Fibroblast of lung (primary cell): Measurements from ENCODE around the gene RNF217.

Source experiments
- EZH2 ChIP-seq: IDR thresholded peaks from 2 replicates; pipeline ENCODE4 v1.5.1; 2012; ENCODE audit warnings: low read length, control low read depth, mild to moderate bottlenecking; ENCODE audit errors: missing control alignments
- TF ChIP-seq, protein P1 (sequence below), 2 donors: IDR thresholded peaks in 1 of 2; conservative IDR thresholded peaks in 1 of 2; 1 replicate in 1 of 2; 2 replicates in 1 of 2; pipeline ENCODE4 v1.5.1; 2011 to 2012; ENCODE audit warnings: low read length in 2 of 2, control low read depth in 1 of 2, inconsistent platforms in 1 of 2, low read depth in 1 of 2, mild to moderate bottlenecking in 1 of 2

DNA sequence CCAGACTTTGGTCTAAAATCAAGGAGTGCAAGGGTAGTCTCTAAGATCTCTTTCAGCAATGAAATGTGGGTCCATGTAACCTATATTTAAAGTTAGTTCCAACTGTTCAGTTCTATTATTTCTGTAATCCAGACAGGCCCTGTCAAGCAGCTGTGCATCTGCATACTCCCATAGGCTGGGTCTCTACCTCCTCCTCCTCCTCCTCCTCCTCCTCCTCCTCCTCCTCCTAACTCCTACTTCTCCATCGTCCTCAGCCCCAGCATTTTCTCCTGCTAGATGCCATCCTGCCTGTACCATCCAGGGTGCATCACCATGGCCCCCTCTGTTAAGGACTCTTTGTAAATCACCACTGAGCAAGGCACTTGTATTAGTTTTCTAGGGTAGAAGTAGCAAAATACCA is 138.9 kb downstream of the RNF217 start:
- TF ChIP-seq, protein P1, sequence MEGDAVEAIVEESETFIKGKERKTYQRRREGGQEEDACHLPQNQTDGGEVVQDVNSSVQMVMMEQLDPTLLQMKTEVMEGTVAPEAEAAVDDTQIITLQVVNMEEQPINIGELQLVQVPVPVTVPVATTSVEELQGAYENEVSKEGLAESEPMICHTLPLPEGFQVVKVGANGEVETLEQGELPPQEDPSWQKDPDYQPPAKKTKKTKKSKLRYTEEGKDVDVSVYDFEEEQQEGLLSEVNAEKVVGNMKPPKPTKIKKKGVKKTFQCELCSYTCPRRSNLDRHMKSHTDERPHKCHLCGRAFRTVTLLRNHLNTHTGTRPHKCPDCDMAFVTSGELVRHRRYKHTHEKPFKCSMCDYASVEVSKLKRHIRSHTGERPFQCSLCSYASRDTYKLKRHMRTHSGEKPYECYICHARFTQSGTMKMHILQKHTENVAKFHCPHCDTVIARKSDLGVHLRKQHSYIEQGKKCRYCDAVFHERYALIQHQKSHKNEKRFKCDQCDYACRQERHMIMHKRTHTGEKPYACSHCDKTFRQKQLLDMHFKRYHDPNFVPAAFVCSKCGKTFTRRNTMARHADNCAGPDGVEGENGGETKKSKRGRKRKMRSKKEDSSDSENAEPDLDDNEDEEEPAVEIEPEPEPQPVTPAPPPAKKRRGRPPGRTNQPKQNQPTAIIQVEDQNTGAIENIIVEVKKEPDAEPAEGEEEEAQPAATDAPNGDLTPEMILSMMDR (conservative IDR thresholded peaks at IDR 0.05 in 1 of 2, IDR thresholded peaks at IDR 0.05 in 1 of 2; ENCODE audit: low read depth in 1 of 2, low read length in 2 of 2), result no peak
- TF ChIP-seq EZH2, result no peak
